T-cell (primary cell): ENCODE results near the gene ATP4A. TPM values are rescaled to one million over a fixed set of nuclear protein-coding genes. Genes with fewer than 3 reads are reported as not detected.

ENCODE experiments used
- ATAC-seq, 4 experiments: fragments of 200-7000 bp in 3 of 4; fragments of 150-1000 bp in 1 of 4; cut with Tn5 transposase; replicated peaks in 1 of 4; 1 replicate in 3 of 4; 2 replicates in 1 of 4; pipeline ENCODE4 v1.10.0; 2021; ENCODE audit warnings: moderate library complexity in 3 of 4, mild to moderate bottlenecking in 2 of 4, moderate number of reproducible peaks in 1 of 4
- CTCF ChIA-PET, 2 donors: fragments of 300-600 bp; sonication (Branson Sonifier 250); formaldehyde crosslinking; loops; one replicate each; lab custom pipeline; 2022; ENCODE audit warnings: antibody characterized with exemption in 2 of 2; lab: Charles Lee
- POLR2A ChIA-PET, 2 donors: fragments of 300-600 bp; sonication (Branson Sonifier 250); formaldehyde crosslinking; loops; one replicate each; lab custom pipeline; 2022; ENCODE audit warnings: antibody characterized with exemption in 2 of 2; lab: Charles Lee
- DNase-seq, 35 experiments: peaks; one replicate each; pipeline versions ENCODE4 v3.0.0 to v3.0.0-alpha.2; 2013 to 2023
- H3K27ac ChIP-seq: one replicate; pipeline ENCODE4 v1.5.1; 2013; ENCODE audit warnings: low read length
- H3K27me3 ChIP-seq, 2 experiments: replicated peaks in 1 of 2; 1 replicate in 1 of 2; 2 replicates in 1 of 2; pipeline versions ENCODE4 v1.6.1 to v1.7.0; 2013; ENCODE audit warnings: low read length in 1 of 2, mixed read lengths in 1 of 2; ENCODE audit not compliant: control insufficient read depth in 2 of 2, insufficient read depth in 2 of 2; ENCODE audit errors: extremely low read depth in 1 of 2
- H3K36me3 ChIP-seq, 2 donors: 1 replicate in 1 of 2; 2 replicates in 1 of 2; pipeline versions ENCODE4 v1.6.1 to v1.7.0; 2013; ENCODE audit warnings: low read length in 1 of 2; ENCODE audit not compliant: control insufficient read depth in 2 of 2, insufficient read depth in 1 of 2; ENCODE audit errors: extremely low read depth in 1 of 2
- H3K4me1 ChIP-seq, 2 experiments: 1 replicate in 1 of 2; 2 replicates in 1 of 2; pipeline versions ENCODE4 v1.6.1 to v1.7.0; 2013; ENCODE audit warnings: low read length in 2 of 2, mixed read lengths in 1 of 2; ENCODE audit not compliant: insufficient read depth in 2 of 2, control insufficient read depth in 1 of 2; ENCODE audit errors: extremely low read depth in 1 of 2
- H3K4me3 ChIP-seq, 2 donors: 1 replicate in 1 of 2; 2 replicates in 1 of 2; pipeline versions ENCODE4 v1.5.1 to v1.7.0; 2013; ENCODE audit warnings: mild to moderate bottlenecking in 2 of 2, low read length in 1 of 2, moderate library complexity in 1 of 2; ENCODE audit not compliant: control insufficient read depth in 1 of 2; ENCODE audit errors: extremely low read depth in 1 of 2
- H3K9me3 ChIP-seq: 2 replicates; pipeline ENCODE4 v1.7.0; 2013
- H3K27ac Mint-ChIP-seq, 2 donors: one replicate each; pipeline ENCODE4 v1.8.0; 2020 to 2021; ENCODE audit warnings: mild to moderate bottlenecking in 2 of 2, mixed read lengths in 2 of 2
- H3K27me3 Mint-ChIP-seq, 2 donors: one replicate each; pipeline ENCODE4 v1.8.0; 2021 to 2022; ENCODE audit warnings: mixed read lengths in 2 of 2
- H3K36me3 Mint-ChIP-seq: one replicate; pipeline ENCODE4 v1.8.0; 2021; ENCODE audit warnings: mixed read lengths
- H3K4me1 Mint-ChIP-seq, 3 donors: one replicate each; pipeline ENCODE4 v1.8.0; 2020 to 2022; ENCODE audit warnings: mixed read lengths in 3 of 3, mild to moderate bottlenecking in 1 of 3
- H3K4me3 Mint-ChIP-seq, 3 donors: one replicate each; pipeline ENCODE4 v1.8.0; 2020 to 2022; ENCODE audit warnings: mild to moderate bottlenecking in 3 of 3, mixed read lengths in 3 of 3, moderate library complexity in 3 of 3
- H3K9me3 Mint-ChIP-seq, 3 donors: one replicate each; pipeline ENCODE4 v1.8.0; 2020 to 2022; ENCODE audit warnings: mixed read lengths in 3 of 3
- WGBS: methylation state at CpG from one replicate; pipeline ENCODE4 v1.1.5; 2013; ENCODE audit warnings: missing lambda C conversion rate; ENCODE audit not compliant: insufficient coverage; 5-methylcytosine and 5-hydroxymethylcytosine counted together
- total RNA-seq, 35 experiments: library from RNA in 6 of 35; stranded (reverse) in 6 of 35; fragments of 120-200 nt in 1 of 35; gene quantifications; one replicate each; pipeline versions ENCODE4 v1.2.1 to v1.2.4 and lab custom pipeline; 2013 to 2026

Gene ATP4A
- total RNA-seq, 5 donors from 2014 or later (not counting 1 experiment from before 2014, with no cell fraction given) = not detected

- H3K27me3 Mint-ChIP-seq = peaks cover 52 to 69% of the 10 kb centered on the region in 2 donors
- no peaks in the 10 kb centered on the region for H3K36me3 Mint-ChIP-seq
- H3K4me3 Mint-ChIP-seq = no peak overlapping the region
- no peak for DNase-seq
- H3K27me3 ChIP-seq = peaks cover 0 to 82% of the 10 kb centered on the region in 2 experiments
- no peak overlapping the region for H3K27ac Mint-ChIP-seq
- peaks cover 0 to 14% of the 10 kb centered on the region in 2 experiments for H3K4me1 ChIP-seq
- CTCF ChIA-PET = no interaction called here
- peaks cover 0 to 9% (median 8%) of the 10 kb centered on the region in 3 donors for H3K4me1 Mint-ChIP-seq
- no peaks in the 10 kb centered on the region for H3K9me3 Mint-ChIP-seq
- no peaks in the 10 kb centered on the region for H3K9me3 ChIP-seq
- H3K4me3 ChIP-seq = no peak overlapping the region
- no peaks in the 10 kb centered on the region for H3K36me3 ChIP-seq
- WGBS = 81% methylated on average over 2 of the region's 2 CpGs
- no peak for ATAC-seq
- H3K27ac ChIP-seq = no peak overlapping the region
- POLR2A ChIA-PET = no interaction called here
These were observed 682 bp downstream of the ATP4A start for GRCh38 chr19:35562776-35563175.

GRCh38 chr19:35562336-35562735 is 1.1 kb downstream of the ATP4A start:
- no peak overlapping the region for H3K27ac Mint-ChIP-seq
- Histone ChIP-seq H3K9me3 (no peaks in the 10 kb centered on the region), H3K36me3 (no peaks in the 10 kb centered on the region), H3K27ac (no peak overlapping the region), H3K27me3 (peaks cover 0 to 81% of the 10 kb centered on the region in 2 experiments), H3K4me1 (peaks cover 0 to 17% of the 10 kb centered on the region in 2 experiments), H3K4me3 (no peak overlapping the region)
- 64% methylated on average over 13 of the region's 17 CpGs for WGBS
- no peak for DNase-seq
- H3K36me3 Mint-ChIP-seq = no peaks in the 10 kb centered on the region
- no peak for ATAC-seq
- POLR2A ChIA-PET = no interaction called here
- H3K4me3 Mint-ChIP-seq = no peak overlapping the region
- peaks cover 53 to 65% of the 10 kb centered on the region in 2 donors for H3K27me3 Mint-ChIP-seq
- CTCF ChIA-PET = no interaction called here
- no peaks in the 10 kb centered on the region for H3K9me3 Mint-ChIP-seq
- H3K4me1 Mint-ChIP-seq = peaks cover under 1 to 10% (median 9%) of the 10 kb centered on the region in 3 donors

GRCh38 chr19:35561436-35561835 is 2.0 kb downstream of the ATP4A start:
- H3K27ac Mint-ChIP-seq = no peak overlapping the region
- no peak overlapping the region for H3K4me3 Mint-ChIP-seq
- DNase-seq (no peak), ATAC-seq (no peak)
- peaks cover 52 to 65% of the 10 kb centered on the region in 2 donors for H3K27me3 Mint-ChIP-seq
- H3K4me3 ChIP-seq = no peak overlapping the region
- 81% methylated on average over 5 of the region's 6 CpGs for WGBS
- H3K27ac ChIP-seq = no peak overlapping the region
- POLR2A ChIA-PET = no interaction called here
- H3K9me3 ChIP-seq = no peaks in the 10 kb centered on the region
- H3K36me3 Mint-ChIP-seq = no peaks in the 10 kb centered on the region
- H3K9me3 Mint-ChIP-seq = no peaks in the 10 kb centered on the region
- H3K4me1 Mint-ChIP-seq = peaks cover 5 to 13% (median 12%) of the 10 kb centered on the region in 3 donors
- H3K36me3 ChIP-seq = no peaks in the 10 kb centered on the region
- H3K27me3 ChIP-seq = peaks cover 0 to 76% of the 10 kb centered on the region in 2 experiments
- peaks cover 0 to 17% of the 10 kb centered on the region in 2 experiments for H3K4me1 ChIP-seq
- CTCF ChIA-PET = no interaction called here

- H3K27ac ChIP-seq = no peak overlapping the region
- no peaks in the 10 kb centered on the region for H3K36me3 ChIP-seq
- H3K4me3 Mint-ChIP-seq = no peak overlapping the region
- peaks cover 52 to 64% of the 10 kb centered on the region in 2 donors for H3K27me3 Mint-ChIP-seq
- CTCF ChIA-PET = no interaction called here
- H3K36me3 Mint-ChIP-seq = no peaks in the 10 kb centered on the region
- H3K4me3 ChIP-seq = no peak overlapping the region
- peaks cover 0 to 76% of the 10 kb centered on the region in 2 experiments for H3K27me3 ChIP-seq
- no peak overlapping the region for H3K27ac Mint-ChIP-seq
- 78% methylated on average over 4 of the region's 6 CpGs for WGBS
- H3K4me1 ChIP-seq = peaks cover 0 to 17% of the 10 kb centered on the region in 2 experiments
- DNase-seq = no peak
- peaks cover 5 to 13% (median 12%) of the 10 kb centered on the region in 3 donors for H3K4me1 Mint-ChIP-seq
- no peaks in the 10 kb centered on the region for H3K9me3 ChIP-seq
- H3K9me3 Mint-ChIP-seq = no peaks in the 10 kb centered on the region
- POLR2A ChIA-PET = no interaction called here
- no peak for ATAC-seq
These were observed 2.8 kb downstream of the ATP4A start for GRCh38 chr19:35560677-35561076.

- H3K9me3 Mint-ChIP-seq = no peaks in the 10 kb centered on the region
- no peak overlapping the region for H3K4me3 ChIP-seq
- H3K9me3 ChIP-seq = no peaks in the 10 kb centered on the region
- peak overlapping the region in 1 of 2 donors; percentile 49 for H3K27ac Mint-ChIP-seq
- 87% methylated on average over 9 of the region's 18 CpGs for WGBS
- no peaks in the 10 kb centered on the region for H3K36me3 Mint-ChIP-seq
- H3K4me1 ChIP-seq = peaks cover 0 to 17% of the 10 kb centered on the region in 2 experiments
- no peak overlapping the region for H3K4me3 Mint-ChIP-seq
- H3K36me3 ChIP-seq = no peaks in the 10 kb centered on the region
- DNase-seq = no peak
- peaks cover 0 to 72% of the 10 kb centered on the region in 2 experiments for H3K27me3 ChIP-seq
- peaks cover 5 to 13% (median 12%) of the 10 kb centered on the region in 3 donors for H3K4me1 Mint-ChIP-seq
- no peak overlapping the region for H3K27ac ChIP-seq
- no peak for ATAC-seq
- CTCF ChIA-PET = no interaction called here
- POLR2A ChIA-PET = no interaction called here
- peaks cover 48 to 60% of the 10 kb centered on the region in 2 donors for H3K27me3 Mint-ChIP-seq
These were observed 3.2 kb downstream of the ATP4A start for GRCh38 chr19:35560271-35560670.

GRCh38 chr19:35559781-35560180 is 3.7 kb downstream of the ATP4A start:
- no peak for ATAC-seq
- H3K27me3 ChIP-seq = peaks cover 0 to 67% of the 10 kb centered on the region in 2 experiments
- H3K9me3 Mint-ChIP-seq = no peaks in the 10 kb centered on the region
- peak overlapping the region in 1 of 2 donors; percentile 49 for H3K27ac Mint-ChIP-seq
- DNase-seq = no peak
- H3K4me3 ChIP-seq = no peak overlapping the region
- CTCF ChIA-PET = no interaction called here
- H3K36me3 Mint-ChIP-seq = no peaks in the 10 kb centered on the region
- H3K27me3 Mint-ChIP-seq = peaks cover 46 to 55% of the 10 kb centered on the region in 2 donors
- WGBS = 87% methylated on average over 22 of the region's 23 CpGs
- H3K4me3 Mint-ChIP-seq = no peak overlapping the region
- POLR2A ChIA-PET = interaction anchor here in 1 of 2 donors (0.6 kb wide), 1 partner anchor 45 kb away, joined by 3 read pairs; no protein-coding TSS in a partner anchor
- no peaks in the 10 kb centered on the region for H3K9me3 ChIP-seq
- no peak overlapping the region for H3K27ac ChIP-seq
- peaks cover 5 to 13% (median 12%) of the 10 kb centered on the region in 3 donors for H3K4me1 Mint-ChIP-seq
- no peaks in the 10 kb centered on the region for H3K36me3 ChIP-seq
- peaks cover 0 to 17% of the 10 kb centered on the region in 2 experiments for H3K4me1 ChIP-seq
